GM12878 (cell line): ENCODE results near the gene DOC2B. TPM values are rescaled to one million over a fixed set of nuclear protein-coding genes. Genes with fewer than 3 reads are reported as not detected.
"Not testable (repeated sequence)": the region's sequence is repeated elsewhere in the genome, so short reads cannot be mapped to it uniquely, and the experiment has no call there.

ENCODE experiments used
- ATAC-seq: fragments of 200-7000 bp; cut with Tn5 transposase; 3 replicates; pipeline ENCODE4 v1.9.1; 2020; ENCODE audit warnings: mild to moderate bottlenecking, moderate library complexity
- BruUV-seq: library from RNA; stranded (reverse); fragments of 400-500 nt; replicated peaks from 2 replicates; lab custom pipeline; 2021; lab: Mats Ljungman, UMichigan
- CTCF ChIA-PET: fragments of 300-600 bp; sonication (Branson Sonifier 250); formaldehyde crosslinking; extraction: SDS; loops from one replicate; lab custom pipeline; 2021; ENCODE audit warnings: inconsistent platforms; lab: Yijun Ruan, JAX
- POLR2A ChIA-PET: fragments of 350-600 bp; formaldehyde crosslinking; extraction: SDS; loops from one replicate; lab custom pipeline; 2021; ENCODE audit warnings: inconsistent platforms; lab: Charles Lee
- RAD21 ChIA-PET: fragments of 300-600 bp; sonication (Branson Sonifier 250); formaldehyde crosslinking; loops from one replicate; lab custom pipeline; 2023; ENCODE audit warnings: antibody characterized with exemption; ENCODE audit not compliant: unreplicated experiment; lab: Charles Lee
- SMC1A ChIA-PET: fragments of 300-600 bp; sonication (Branson Sonifier 250); formaldehyde crosslinking; loops from one replicate; lab custom pipeline; 2023; ENCODE audit not compliant: unreplicated experiment, uncharacterized antibody; lab: Charles Lee
- DNase-seq: peaks from one replicate; pipeline ENCODE4 v3.0.0-alpha.2; 2011; ENCODE audit warnings: low read depth, low spot score
- FAIRE-seq: peaks from 3 replicates; lab custom pipeline; 2011; peaks lifted over from hg19 to GRCh38; lab: Jason Lieb, UNC
- H2AFZ ChIP-seq: 2 replicates; pipeline ENCODE4 v1.6.0; 2011; ENCODE audit warnings: low read depth, low read length, control low read depth; ENCODE audit not compliant: control insufficient read depth
- H3K27ac ChIP-seq: 2 replicates; pipeline ENCODE4 v1.5.1; 2011; ENCODE audit warnings: control low read depth; ENCODE audit not compliant: control insufficient read depth, insufficient read depth
- H3K27me3 ChIP-seq, 2 experiments: replicated peaks in 1 of 2; 2 replicates each; pipeline versions ENCODE4 v1.6.0 to v1.6.1; 2011; ENCODE audit warnings: low read length in 1 of 2; ENCODE audit not compliant: control insufficient read depth in 2 of 2, insufficient read depth in 2 of 2
- H3K36me3 ChIP-seq, 2 experiments: 2 replicates each; pipeline ENCODE4 v1.5.1; 2011; ENCODE audit warnings: low read length in 1 of 2; ENCODE audit not compliant: control insufficient read depth in 2 of 2, insufficient read depth in 2 of 2
- H3K4me1 ChIP-seq: 2 replicates; pipeline ENCODE4 v1.6.1; 2011; ENCODE audit warnings: mild to moderate bottlenecking, low read length, moderate library complexity, mixed read lengths; ENCODE audit not compliant: control insufficient read depth, insufficient read depth
- H3K4me2 ChIP-seq: 2 replicates; pipeline ENCODE4 v1.6.0; 2011; ENCODE audit warnings: control low read depth; ENCODE audit not compliant: control insufficient read depth, insufficient read depth
- H3K4me3 ChIP-seq: fragments of 200-600 bp; sonication (generic); 2 replicates; pipeline ENCODE4 v1.5.1; 2016
- H3K79me2 ChIP-seq: 2 replicates; pipeline ENCODE4 v1.6.0; 2011; ENCODE audit warnings: low read length; ENCODE audit not compliant: control insufficient read depth, insufficient read depth
- H3K9ac ChIP-seq: 2 replicates; pipeline ENCODE4 v1.8.0; 2011; ENCODE audit warnings: low read length, control low read depth, mixed read lengths; ENCODE audit not compliant: control insufficient read depth, insufficient read depth
- H3K9me3 ChIP-seq: replicated peaks from 3 replicates; pipeline ENCODE4 v1.5.1; 2011; ENCODE audit warnings: mild to moderate bottlenecking, low read length; ENCODE audit not compliant: control insufficient read depth, insufficient read depth
- H4K20me1 ChIP-seq: 2 replicates; pipeline ENCODE4 v1.6.0; 2011; ENCODE audit not compliant: control insufficient read depth, insufficient read depth
- CTCF ChIP-seq, 3 experiments: IDR thresholded peaks in 2 of 3; conservative IDR thresholded peaks in 1 of 3; 2 replicates each; pipeline ENCODE4 v1.5.1; 2011; ENCODE audit warnings: low read depth in 3 of 3, low read length in 3 of 3, mild to moderate bottlenecking in 3 of 3, control low read depth in 2 of 3, moderate library complexity in 2 of 3, inconsistent platforms in 1 of 3, mixed read lengths in 1 of 3; ENCODE audit not compliant: control insufficient read depth in 2 of 3, insufficient read depth in 1 of 3; ENCODE audit errors: extremely low read depth in 1 of 3
- RAD21 ChIP-seq: IDR thresholded peaks from 2 replicates; pipeline ENCODE4 v1.6.1; 2011; ENCODE audit warnings: mild to moderate bottlenecking, low read depth, low read length, moderate library complexity; ENCODE audit not compliant: insufficient read depth
- whole genome bisulfite sequencing: methylation state at CpG from one replicate; pipeline ENCODE4 v1.1.6; 2016; ENCODE audit warnings: low lambda C conversion rate; ENCODE audit not compliant: insufficient replicate concordance, insufficient coverage; ENCODE audit errors: missing lambda C conversion rate; 5-methylcytosine and 5-hydroxymethylcytosine counted together
- in situ Hi-C: fragments of 300-500 bp; cut with MboI; formaldehyde crosslinking; loops from 9 replicates; pipeline ENCODE4 v1.14.3; 2018; ENCODE audit warnings: mixed read lengths
- intact Hi-C: fragments of 100-400 bp; cut with micrococcal nuclease; formaldehyde crosslinking; loops from one replicate; pipeline ENCODE4 v1.14.2; 2022; ENCODE audit not compliant: unreplicated experiment
- polyA plus RNA-seq, 11 experiments: library from polyadenylated mRNA; depleted of rRNA in 4 of 11; unstranded in 6 of 11; stranded (reverse) in 5 of 11; fragments of >200 nt; fragmentation: Nextera tagmentation in 4 of 11; fragmentation: Illumina TruSeq in 1 of 11; extraction: Ambion mirVana in 4 of 11; extraction: Trizol in 1 of 11; gene quantifications; 1 replicate in 1 of 11; 2 replicates in 10 of 11; pipeline versions ENCODE4 v1.2.1 to v1.2.3, GENCODE V29; 2011 to 2016; ENCODE audit warnings: inconsistent platforms in 2 of 11, missing spikeins in 2 of 11, low read depth in 1 of 11
- total RNA-seq, 4 experiments: library from RNA; depleted of rRNA in 3 of 4; stranded (reverse); fragments of >200 nt in 3 of 4; fragmentation: Illumina TruSeq in 1 of 4; extraction: Trizol in 1 of 4; gene quantifications; 2 replicates each; pipeline versions ENCODE4 v1.2.1 to v1.2.3, GENCODE V29; 2013 to 2021

The DOC2B gene
- total and polyA plus RNA-seq, 10 of the 15 experiments (the other 5 are each of a cell fraction or from before 2014, with no cell fraction given), result not detected

- DNase-seq, CTCF ChIA-PET, SMC1A ChIA-PET, H3K4me2 ChIP-seq, H3K4me3 ChIP-seq: not testable (repeated sequence)
- under 1% methylated on average over 11 of the region's 20 CpGs for WGBS
- TF ChIP-seq CTCF (IDR thresholded peaks at IDR 0.05 in 2 of 3, conservative IDR thresholded peaks at IDR 0.05 in 1 of 3; ENCODE audit: control insufficient read depth in 2 of 3, extremely low read depth in 1 of 3, insufficient read depth in 1 of 3, low read depth in 3 of 3, low read length in 3 of 3) (peak; percentile 42 to 50 (median 44)), RAD21 (peak; percentile 24; the same call in 1 of the 2 replicates)
- TF ChIP-seq, all 136 proteins: peak for 2; not testable (repeated sequence) for 134
- RAD21 ChIA-PET, H2AFZ ChIP-seq, POLR2A ChIA-PET, H3K4me1 ChIP-seq, FAIRE-seq, H3K9ac ChIP-seq, in situ Hi-C loops, BruUV-seq, H3K9me3 ChIP-seq, ATAC-seq, H3K36me3 ChIP-seq, H3K27me3 ChIP-seq, H3K27ac ChIP-seq, intact Hi-C loops, H4K20me1 ChIP-seq, H3K79me2 ChIP-seq: not testable (repeated sequence)
These were observed 63.0 kb downstream of the DOC2B start for GRCh38 chr17:118339-118917.

- POLR2A ChIA-PET, H4K20me1 ChIP-seq, H2AFZ ChIP-seq, CTCF ChIA-PET, H3K36me3 ChIP-seq, H3K9me3 ChIP-seq, H3K4me3 ChIP-seq, H3K79me2 ChIP-seq, DNase-seq, SMC1A ChIA-PET, in situ Hi-C loops, BruUV-seq, H3K27me3 ChIP-seq, H3K9ac ChIP-seq, ATAC-seq, H3K27ac ChIP-seq, H3K4me2 ChIP-seq, intact Hi-C loops, FAIRE-seq, RAD21 ChIA-PET, H3K4me1 ChIP-seq: not testable (repeated sequence)
- no CpG with 5 or more reads among the region's 5 CpGs for WGBS
These were observed 68.3 kb downstream of the DOC2B start for GRCh38 chr17:113111-113510.

Other genes starting within 250 kb of the DOC2B start
- gene SCGB1C2, start 44.1 kb downstream of the DOC2B start, total RNA-seq (2014; rRNA removed), result not detected in 2 replicates
- not detected in 2 replicates for gene SCGB1C2, start 44.1 kb downstream of the DOC2B start, total RNA-seq (2014; rRNA removed; fragmentation: Illumina TruSeq; extraction: Trizol)
- gene SCGB1C2, start 44.1 kb downstream of the DOC2B start, total RNA-seq (2021), result not detected in 2 replicates
- not detected in 2 replicates for gene SCGB1C2, start 44.1 kb downstream of the DOC2B start, polyA plus RNA-seq (2011; rRNA removed)
- not detected in 2 replicates for gene SCGB1C2, start 44.1 kb downstream of the DOC2B start, polyA plus RNA-seq (2014; fragmentation: Illumina TruSeq; extraction: Trizol)
- gene SCGB1C2, start 44.1 kb downstream of the DOC2B start, polyA plus RNA-seq (2014; fragmentation: Nextera tagmentation; extraction: Ambion mirVana), result not detected
- gene SCGB1C2, start 44.1 kb downstream of the DOC2B start, polyA plus RNA-seq (2014; rRNA removed), result not detected in 2 replicates
- gene SCGB1C2, start 44.1 kb downstream of the DOC2B start, polyA plus RNA-seq (2016; fragmentation: Nextera tagmentation; extraction: Ambion mirVana), result not detected
- 0.49 and 0.62 TPM in 2 replicates for gene RPH3AL, start 171.2 kb upstream of the DOC2B start, total RNA-seq (2014; rRNA removed)
- gene RPH3AL, start 171.2 kb upstream of the DOC2B start, total RNA-seq (2014; rRNA removed; fragmentation: Illumina TruSeq; extraction: Trizol), result 0.18 and 0.55 TPM in 2 replicates
- 0.51 and 1.2 TPM in 2 replicates for gene RPH3AL, start 171.2 kb upstream of the DOC2B start, total RNA-seq (2021)
- gene RPH3AL, start 171.2 kb upstream of the DOC2B start, polyA plus RNA-seq (2011; rRNA removed), result 0.45 and 0.53 TPM in 2 replicates
- 0.22 TPM in 1 of 2 replicates, not detected in the other for gene RPH3AL, start 171.2 kb upstream of the DOC2B start, polyA plus RNA-seq (2014; fragmentation: Illumina TruSeq; extraction: Trizol)
- under 1 TPM in 1 of 2 experiments, not detected in 1; 0.04 TPM for gene RPH3AL, start 171.2 kb upstream of the DOC2B start, polyA plus RNA-seq (2014; fragmentation: Nextera tagmentation; extraction: Ambion mirVana)
- gene RPH3AL, start 171.2 kb upstream of the DOC2B start, polyA plus RNA-seq (2014; rRNA removed), result 0.37 and 0.78 TPM in 2 replicates
- gene RPH3AL, start 171.2 kb upstream of the DOC2B start, polyA plus RNA-seq (2016; fragmentation: Nextera tagmentation; extraction: Ambion mirVana), result under 1 TPM in 1 of 2 experiments, not detected in 1; 0.40 TPM